ENCODE results near the gene TPCN2.

DNA sequence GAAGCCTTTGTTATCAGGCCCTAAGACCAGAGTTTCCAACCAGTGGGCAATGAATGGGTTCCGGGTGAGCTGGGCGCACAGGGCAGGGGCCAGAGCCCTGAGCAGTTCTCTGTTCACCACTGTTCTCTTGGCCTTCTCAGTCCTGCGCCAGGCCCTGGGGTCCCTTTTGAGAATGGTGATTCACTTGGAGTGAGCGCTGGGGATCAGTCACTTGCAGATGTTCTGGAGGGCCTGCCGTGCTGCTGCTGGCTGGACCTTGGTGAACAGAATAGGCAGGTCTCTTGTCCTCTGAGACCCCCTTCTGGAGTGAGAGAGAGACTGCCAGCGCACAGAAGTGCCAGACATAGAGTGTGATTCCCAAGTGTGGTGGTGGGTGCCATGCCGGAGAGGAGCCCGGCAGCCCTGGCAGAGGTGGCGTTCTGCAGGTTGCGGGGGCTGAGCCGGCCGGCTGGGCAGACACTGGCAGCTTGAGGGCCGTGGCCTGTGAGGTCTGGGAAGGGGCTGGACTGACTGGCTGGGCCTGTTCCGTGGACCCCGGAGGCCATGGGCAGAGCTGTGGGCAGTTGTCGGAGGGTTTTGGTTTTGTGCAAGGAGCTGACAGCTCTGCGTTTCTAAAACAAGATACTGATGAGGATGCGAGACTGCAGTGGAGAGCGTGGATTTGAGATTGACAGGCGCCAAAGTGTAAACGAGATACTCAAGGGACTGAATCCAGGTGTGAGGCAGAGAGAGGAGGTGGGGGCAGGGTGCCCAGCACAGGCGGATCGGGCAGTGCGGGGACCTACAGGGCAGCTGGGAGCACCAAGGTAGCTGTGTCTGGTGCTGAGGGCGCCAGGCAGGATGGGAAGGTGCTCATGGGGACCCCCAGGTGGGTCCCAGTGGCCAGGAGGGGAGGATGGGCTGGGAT, 12.3 kb downstream of the TPCN2 start:
- no peak for TF ChIP-seq CTCF (conservative IDR thresholded peaks at IDR 0.05 in 1 of 2, IDR thresholded peaks at IDR 0.05 in 1 of 2; ENCODE audit: extremely low read depth in 1 of 2, insufficient read depth in 1 of 2, low read depth in 1 of 2, low read length in 2 of 2)
- TF ChIP-seq EZH2 (IDR thresholded peaks at IDR 0.05; ENCODE audit: borderline replicate concordance, low read length), result no peak
